GM12892 (cell line): Measurements from ENCODE around the gene IL26.

Experiments
- POLR2A ChIP-seq: IDR thresholded peaks from 2 replicates; pipeline ENCODE4 v1.6.1; 2011; ENCODE audit warnings: low read depth, low read length, control low read depth
- POLR2AphosphoS5 ChIP-seq: IDR thresholded peaks from 2 replicates; pipeline ENCODE4 v1.6.1; 2011; ENCODE audit warnings: low read depth, low read length, control low read depth

GRCh38 chr12:68270358-68270757 lies 44.7 kb upstream of the IL26 start:
- TF ChIP-seq POLR2A: no peak
- TF ChIP-seq POLR2AphosphoS5: no peak
